GM21529 (cell line): ENCODE data around the gene LHX5.

Source experiments
- ATAC-seq: cut with Tn5 transposase; IDR thresholded peaks from one replicate; pipeline ENCODE4 v1.9.1; 2021; ENCODE audit not compliant: unreplicated experiment

Gene LHX5

GRCh38 chr12:113440947-113441782 is 30.5 kb downstream of the LHX5 start:
- no peak for ATAC-seq

- ATAC-seq: no peak
Observed at GRCh38 chr12:113440336-113440735, 31.3 kb downstream of the LHX5 start.

GRCh38 chr12:113439606-113440030 is 32.1 kb downstream of the LHX5 start:
- ATAC-seq: no peak

- no peak for ATAC-seq
Observed at GRCh38 chr12:113439301-113439597, 32.4 kb downstream of the LHX5 start.

- no peak for ATAC-seq
Observed at GRCh38 chr12:113438523-113439300, 33.0 kb downstream of the LHX5 start.

- no peak for ATAC-seq
Observed at GRCh38 chr12:113437729-113438100, 34.0 kb downstream of the LHX5 start.

- ATAC-seq: no peak
Observed at GRCh38 chr12:113436993-113437728, 34.5 kb downstream of the LHX5 start.

GRCh38 chr12:113436586-113436985 is 35.1 kb downstream of the LHX5 start:
- no peak for ATAC-seq

GRCh38 chr12:113435367-113435766 is 36.3 kb downstream of the LHX5 start:
- no peak for ATAC-seq

- ATAC-seq: no peak
Observed at GRCh38 chr12:113432986-113433385, 38.7 kb downstream of the LHX5 start.

GRCh38 chr12:113428482-113428881 is 43.2 kb downstream of the LHX5 start:
- no peak for ATAC-seq

- no peak for ATAC-seq
Observed at GRCh38 chr12:113427882-113428281, 43.8 kb downstream of the LHX5 start.

GRCh38 chr12:113425960-113426453 is 45.7 kb downstream of the LHX5 start:
- ATAC-seq: no peak

- ATAC-seq: no peak
Observed at GRCh38 chr12:113424915-113425823, 46.5 kb downstream of the LHX5 start.

GRCh38 chr12:113424456-113424855 is 47.2 kb downstream of the LHX5 start:
- ATAC-seq: no peak

- ATAC-seq: no peak
Observed at GRCh38 chr12:113422886-113423669, 48.6 kb downstream of the LHX5 start.

- peak; percentile 91 for ATAC-seq
Observed at GRCh38 chr12:113422030-113422885, 49.4 kb downstream of the LHX5 start, which contains the start of gene SDSL. Gene SDSL, plus strand, starts transcription at chr12:113422380. Its CDS starts 5,603 bp downstream, at chr12:113427983.

- no peak for ATAC-seq
Observed at GRCh38 chr12:113420996-113421595, 50.6 kb downstream of the LHX5 start.
